Posterior cingulate gyrus (tissue), 11 donors: ENCODE data around the gene CAMTA1.
"Not testable (repeated sequence)": the region's sequence is repeated elsewhere in the genome, so short reads cannot be mapped to it uniquely, and the experiment has no call there.

Experiments used
- DNase-seq, 10 donors: peaks; one replicate each; pipeline versions ENCODE4 v3.0.0 to v3.0.0-alpha.2; 2020 to 2021; ENCODE audit warnings: mixed read lengths in 3 of 10
- intact Hi-C: fragments of 100-400 bp; cut with DNase I; formaldehyde crosslinking; loops from one replicate; pipeline ENCODE4 v1.15.1; 2023

CAMTA1 gene

DNA sequence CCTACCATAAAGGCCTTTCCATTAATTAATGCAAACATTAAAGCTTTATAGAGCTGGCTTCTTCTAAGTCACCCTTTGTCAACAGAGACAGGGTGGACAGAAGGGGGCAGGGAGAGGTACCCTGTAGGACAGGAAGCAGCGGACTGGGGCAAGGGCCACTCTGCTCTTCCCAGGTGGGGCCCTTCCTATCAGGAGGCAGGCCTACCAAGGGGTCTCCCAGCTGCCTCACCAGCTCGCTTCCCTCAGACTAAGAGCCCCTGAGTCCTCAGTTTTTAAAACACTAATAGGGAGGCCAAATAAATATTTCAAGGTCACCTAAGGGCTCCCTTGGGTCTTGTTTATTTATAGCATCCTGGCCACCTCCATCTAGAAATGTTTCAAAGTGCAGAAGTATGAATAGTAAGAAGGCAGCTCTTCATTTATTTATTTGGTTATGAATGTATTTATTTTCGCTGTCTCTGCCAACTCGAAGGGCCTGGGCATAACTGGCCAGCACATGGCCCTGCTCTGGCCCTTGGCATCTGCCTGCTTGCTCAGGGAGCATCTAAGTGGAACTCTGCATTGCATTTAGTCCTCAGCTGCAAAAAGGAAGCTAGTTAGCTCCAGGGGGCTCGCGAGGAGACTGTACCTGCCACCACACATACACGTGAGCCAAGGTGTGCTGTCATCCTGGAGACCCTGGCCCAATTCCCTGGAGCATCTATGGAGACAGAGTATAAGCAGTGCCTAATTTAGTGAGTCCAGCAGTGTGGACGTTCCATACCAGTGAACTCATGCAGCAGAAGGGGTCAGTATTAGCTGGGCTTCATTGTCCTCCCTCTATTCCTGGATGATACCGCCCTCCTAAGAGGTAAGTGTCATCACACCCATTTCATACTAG is 590.8 kb downstream of the CAMTA1 start:
- peak in 1 of 10 donors; percentile 55 for DNase-seq
- intact Hi-C loops = no loop called here

- no peak for DNase-seq
- intact Hi-C loops = no loop called here
These were observed 591.4 kb downstream of the CAMTA1 start for GRCh38 chr1:7376676-7377075.

GRCh38 chr1:7378346-7379130 is 593.3 kb downstream of the CAMTA1 start:
- intact Hi-C loops = no loop called here

GRCh38 chr1:7379441-7379971 is 594.3 kb downstream of the CAMTA1 start:
- intact Hi-C loops = no loop called here
- peak in 2 of 10 donors; percentile 40 to 59 for DNase-seq

More at GRCh38 chr1:7378346-7379130, 593.3 kb downstream of the CAMTA1 start:
- peak in 1 of 10 donors; percentile 17 for DNase-seq

- peak in 1 of 10 donors; percentile 49 for DNase-seq
- intact Hi-C loops = not testable (repeated sequence)
These were observed 594.8 kb downstream of the CAMTA1 start for GRCh38 chr1:7380068-7380467.

GRCh38 chr1:7380712-7381111 is 595.5 kb downstream of the CAMTA1 start:
- intact Hi-C loops = no loop called here
- DNase-seq = peak in 1 of 10 donors; percentile 14

GRCh38 chr1:7381729-7382128 is 596.5 kb downstream of the CAMTA1 start:
- intact Hi-C loops, DNase-seq: not testable (repeated sequence)

DNA sequence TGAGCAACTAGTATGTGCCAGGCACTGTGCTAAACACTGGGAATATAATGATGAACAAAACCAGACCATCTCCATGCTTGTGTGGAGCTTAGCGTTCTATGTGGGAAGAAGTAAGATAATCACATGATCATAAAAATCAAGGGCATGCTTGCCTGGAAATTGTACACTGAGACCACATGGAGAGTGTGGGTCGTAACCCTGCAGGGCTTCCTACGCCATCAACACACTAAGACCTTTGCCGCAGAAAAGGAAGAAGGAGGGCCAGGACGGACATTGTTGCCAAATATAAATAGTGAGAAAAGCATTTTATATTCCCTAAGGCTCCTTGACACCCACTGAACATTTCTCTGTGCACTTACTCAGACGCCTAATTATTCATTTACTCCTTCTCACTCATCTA is 597.7 kb downstream of the CAMTA1 start:
- DNase-seq = peak in 2 of 10 donors; percentile 2 to 20
- intact Hi-C loops = no loop called here

DNA sequence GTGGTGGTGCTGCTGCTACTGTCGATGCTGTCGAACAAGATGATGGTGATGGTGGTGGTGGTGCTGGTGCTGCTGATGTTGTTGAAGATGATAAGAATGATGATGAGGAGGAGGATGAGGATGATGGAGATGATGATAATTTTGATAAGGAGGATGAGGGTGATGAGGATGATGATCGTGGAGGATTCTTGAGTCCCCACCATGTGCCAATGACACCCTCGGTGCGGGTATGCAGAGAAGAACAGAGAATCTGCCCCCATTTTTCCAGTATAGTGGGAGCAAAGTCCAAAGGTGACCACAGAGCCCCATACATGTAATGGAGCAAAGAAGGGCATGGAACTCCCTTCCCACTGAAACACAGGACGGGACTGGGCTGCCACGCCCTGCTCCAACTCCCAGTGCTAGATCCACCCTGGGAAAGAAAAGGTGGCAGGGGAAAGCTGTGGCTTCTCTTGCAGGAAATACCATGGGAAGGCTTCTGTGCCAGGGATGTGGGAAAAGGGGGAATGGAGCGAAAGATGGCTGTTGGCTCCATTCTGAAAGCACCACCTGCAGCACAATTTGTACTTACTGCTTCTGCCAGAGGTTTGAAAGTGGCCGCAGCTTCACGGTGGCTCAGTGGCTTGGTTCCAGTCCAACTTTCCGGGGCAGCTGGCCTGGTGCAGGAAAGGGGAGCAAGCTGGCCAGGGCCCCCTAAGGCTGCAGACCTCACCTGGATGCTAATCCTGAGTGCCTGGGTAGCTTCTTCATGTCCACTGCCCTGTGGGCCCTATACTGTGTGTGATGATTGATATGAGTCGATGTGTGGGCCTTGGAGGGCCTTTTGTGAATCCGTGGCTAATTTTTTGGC is 598.6 kb downstream of the CAMTA1 start:
- intact Hi-C loops = no loop called here

GRCh38 chr1:7384679-7385078 is 599.4 kb downstream of the CAMTA1 start:
- peak in 2 of 10 donors; percentile 46 to 75 for DNase-seq

More for the DNA sequence above, 598.6 kb downstream of the CAMTA1 start:
- DNase-seq = peak in 2 of 10 donors; percentile 65 to 69

DNA sequence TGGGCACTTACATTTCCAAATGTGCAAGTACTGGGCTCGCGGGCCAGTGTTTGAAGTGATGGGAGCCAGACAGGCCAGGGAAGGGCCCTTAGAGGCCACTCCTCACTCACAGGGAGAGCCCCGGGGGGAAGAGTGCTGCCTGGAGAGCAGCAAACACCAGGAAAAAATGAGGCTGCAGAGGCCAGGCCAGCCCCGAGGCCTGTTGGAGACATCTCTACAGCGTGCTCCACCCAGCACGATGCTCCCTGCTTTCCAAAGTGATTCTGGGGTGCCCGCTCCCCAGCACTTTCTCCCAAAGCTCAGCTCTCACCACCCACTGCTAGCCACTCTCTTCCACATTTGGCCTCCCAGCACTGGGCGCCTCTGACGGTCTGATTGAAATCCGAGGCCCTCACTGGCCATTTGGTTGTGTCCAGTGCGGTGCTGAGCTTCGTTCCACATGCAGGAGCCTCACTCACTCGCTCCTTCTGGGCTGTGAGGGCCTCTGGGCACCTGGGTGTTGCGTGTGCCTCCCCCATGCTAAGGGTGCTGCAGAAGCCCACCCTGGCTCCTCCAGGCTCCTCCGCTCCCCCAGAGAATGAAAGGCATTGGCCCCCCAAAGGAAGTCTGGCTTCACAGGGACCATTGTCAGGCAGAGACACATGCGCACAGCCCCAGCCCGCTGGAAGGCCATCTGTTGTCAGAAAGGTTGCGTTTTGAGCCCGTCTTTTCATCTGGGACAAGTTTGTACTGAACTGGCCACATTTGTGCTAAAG is 600.4 kb downstream of the CAMTA1 start:
- peak in 1 of 10 donors; percentile 64 for DNase-seq
- intact Hi-C loops = no loop called here

More at GRCh38 chr1:7384679-7385078, 599.4 kb downstream of the CAMTA1 start:
- intact Hi-C loops = no loop called here

DNA sequence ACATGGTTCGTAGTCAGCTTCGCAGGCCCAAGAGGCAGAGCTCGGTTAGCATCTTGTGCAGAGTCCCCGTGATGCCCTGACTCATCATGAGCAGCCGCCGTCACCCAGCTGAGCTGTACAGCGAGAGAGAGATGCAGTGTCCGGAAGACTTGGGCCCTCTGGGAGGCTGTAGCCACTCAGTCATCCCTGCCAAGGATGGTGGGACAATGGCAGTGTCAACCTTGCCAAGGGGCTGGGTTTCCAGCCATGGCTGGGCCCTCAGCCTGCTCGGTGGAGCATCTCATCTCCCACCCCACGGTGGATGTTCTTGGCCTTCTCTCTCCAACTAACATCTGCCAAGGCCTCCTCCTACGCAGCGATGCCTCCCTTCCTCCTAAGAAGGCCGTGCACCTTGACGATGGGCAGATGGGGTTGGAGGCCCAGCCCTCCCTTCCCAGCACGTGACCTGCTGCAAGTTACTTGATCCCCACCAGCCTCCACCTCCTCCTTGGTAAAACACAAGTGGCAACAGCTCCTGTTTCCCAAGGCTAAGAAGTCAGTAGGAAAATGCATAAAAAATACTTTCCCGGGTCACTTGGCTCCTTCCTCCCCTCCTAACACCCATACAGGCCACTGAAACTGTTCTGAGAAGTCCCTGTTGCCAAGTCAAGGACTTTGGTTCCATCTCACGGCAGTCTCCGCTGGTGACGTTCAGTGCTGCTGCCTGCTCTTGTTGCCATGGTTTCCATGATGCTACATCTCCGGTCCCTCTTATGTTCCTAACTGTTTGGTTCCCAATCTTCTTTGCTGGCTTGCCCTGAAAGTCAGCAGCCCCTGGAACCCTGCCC is 601.2 kb downstream of the CAMTA1 start:
- intact Hi-C loops = no loop called here
- peak in 3 of 10 donors; percentile 26 to 88 (median 35) for DNase-seq

DNA sequence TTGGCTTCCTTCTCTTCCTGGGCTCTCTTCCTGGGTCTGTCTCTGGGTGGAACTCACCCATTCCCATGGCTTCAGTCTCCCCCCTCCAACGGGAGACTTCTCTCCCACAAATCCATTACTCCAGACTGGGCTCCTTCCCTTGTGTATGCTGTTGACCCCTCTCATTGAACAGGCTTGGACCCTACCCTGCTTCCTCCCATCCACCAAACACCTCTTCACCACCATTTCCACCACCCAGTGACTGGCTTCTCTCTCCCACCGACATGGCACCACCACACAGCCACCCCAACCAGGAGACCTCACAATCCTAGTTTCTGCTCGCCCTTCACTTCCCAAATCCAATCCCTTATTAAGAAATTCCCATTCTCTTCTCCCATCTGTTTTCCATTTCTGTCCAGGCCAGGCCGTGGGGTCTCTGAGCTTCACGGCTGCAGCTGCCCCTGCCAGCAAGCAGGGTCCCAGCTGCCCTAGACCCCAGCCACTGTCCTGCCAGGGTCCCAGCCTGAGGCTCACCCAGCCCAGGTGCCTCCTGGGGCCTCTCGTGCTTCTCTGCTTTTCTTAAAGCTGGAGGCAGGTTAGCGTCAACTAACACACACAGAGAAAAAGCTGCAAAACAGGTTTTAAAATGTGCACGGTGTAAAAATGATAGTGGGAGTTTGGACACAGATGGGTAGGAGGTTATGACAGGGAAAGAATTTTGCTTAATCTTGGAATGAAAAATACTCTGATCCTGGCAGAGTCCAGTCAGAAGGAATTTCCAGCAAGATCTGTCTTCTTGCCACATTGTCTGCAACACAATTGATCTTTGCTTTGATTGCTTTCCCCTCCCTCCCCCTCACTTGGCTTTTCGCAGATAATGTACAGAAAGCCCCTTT is 602.0 kb downstream of the CAMTA1 start:
- intact Hi-C loops = no loop called here
- DNase-seq = peak in 1 of 10 donors; percentile 38

DNA sequence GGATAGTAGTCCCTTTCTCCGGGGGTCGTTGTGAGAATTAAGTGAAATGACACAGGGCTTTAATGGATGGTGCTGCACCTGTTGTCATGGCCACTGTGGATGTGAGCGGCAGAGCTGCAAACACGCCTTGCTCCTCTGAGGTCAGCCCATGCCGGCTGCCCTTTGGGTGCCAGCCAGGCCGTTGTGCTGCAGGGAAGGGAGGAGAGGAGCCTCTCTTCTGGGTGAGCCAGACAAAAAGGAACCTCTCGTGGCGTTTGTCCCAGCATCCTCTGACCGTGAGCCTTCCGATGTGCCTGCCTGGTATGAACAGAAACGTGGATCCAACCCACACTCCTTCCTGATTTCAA is 602.9 kb downstream of the CAMTA1 start:
- DNase-seq = peak in 3 of 10 donors; percentile 34 to 72 (median 51)
- intact Hi-C loops = no loop called here

DNA sequence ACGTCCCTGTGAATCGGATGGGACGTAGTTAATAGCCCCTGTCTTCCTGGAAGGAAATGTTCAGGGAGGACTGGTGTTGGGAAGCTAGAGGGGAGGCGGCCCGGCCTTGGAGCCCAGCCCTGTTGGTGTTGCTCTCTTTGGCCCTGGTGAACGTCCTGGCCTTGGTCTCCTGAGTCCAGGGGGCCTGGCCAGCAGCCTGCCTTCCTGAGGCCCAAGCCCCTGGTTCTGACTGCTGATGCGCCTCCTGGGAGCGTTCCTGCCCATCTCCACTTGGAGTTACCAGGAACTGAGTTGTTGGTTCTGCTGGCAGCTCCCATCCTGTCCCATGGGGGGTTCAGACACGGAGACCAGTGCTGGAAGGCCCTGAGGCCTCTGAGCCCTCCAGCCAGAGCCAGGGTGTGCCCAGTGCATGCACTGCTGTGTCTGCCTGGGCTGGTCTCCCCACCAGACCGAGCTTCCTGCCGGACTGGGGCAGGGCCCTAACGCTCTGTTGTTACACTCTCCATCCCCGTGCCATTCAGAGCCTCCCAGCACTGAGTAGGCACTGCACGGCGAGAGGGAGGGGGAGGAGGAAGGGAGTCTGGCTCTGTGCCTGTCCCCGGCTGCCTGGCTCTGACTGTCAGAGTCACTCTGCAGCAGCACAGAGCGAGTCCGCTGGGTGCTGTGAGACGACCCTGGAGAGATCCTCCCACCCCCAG is 603.4 kb downstream of the CAMTA1 start:
- DNase-seq = peak; percentile 67 to 96 (median 77)
- intact Hi-C loops = no loop called here

DNA sequence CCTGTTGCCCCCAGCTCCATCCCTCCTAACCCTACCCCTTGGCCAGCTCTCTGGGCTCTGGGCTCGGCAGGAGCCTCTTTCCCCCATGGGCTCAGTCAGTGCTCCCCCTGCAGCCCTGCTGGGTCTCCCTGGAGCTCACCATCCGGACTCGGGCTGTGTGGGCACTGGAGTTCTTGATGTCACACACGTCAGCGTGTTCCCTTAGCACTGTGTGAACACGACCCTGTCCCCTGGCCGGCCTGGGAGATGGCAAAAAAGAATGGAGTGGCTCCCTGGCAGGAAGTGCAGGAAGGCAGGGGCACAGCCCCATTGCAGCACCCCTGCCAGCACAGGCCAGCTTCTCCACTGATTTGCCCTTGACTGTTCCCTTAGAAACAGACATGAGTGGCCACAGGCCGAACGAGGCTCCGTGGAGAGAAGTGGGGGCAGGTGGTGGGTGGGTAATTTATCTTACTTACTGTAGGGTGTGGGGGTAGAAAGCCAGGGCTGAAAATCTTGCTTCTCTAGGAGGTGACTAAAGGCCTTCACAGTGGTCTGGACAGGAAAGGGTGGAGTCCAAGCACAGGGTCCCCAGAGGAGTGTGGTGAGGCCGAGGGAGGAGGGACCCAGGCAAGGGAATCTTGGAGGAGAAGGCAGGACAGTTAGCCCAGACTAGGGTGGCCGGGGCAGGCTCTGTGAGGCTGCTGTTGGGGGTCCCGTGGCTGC is 604.1 kb downstream of the CAMTA1 start:
- intact Hi-C loops = no loop called here

More for the DNA sequence above, 604.1 kb downstream of the CAMTA1 start:
- DNase-seq = peak in 1 of 10 donors; percentile 62
